Measurements from ENCODE around the gene MED13L. TPM values are rescaled to one million over a fixed set of nuclear protein-coding genes. Genes with fewer than 3 reads are reported as not detected.

MED13L gene
- total and polyA plus RNA-seq, 3 donors from 2014 or later: 56.4 to 173 (median 133) TPM

DNA sequence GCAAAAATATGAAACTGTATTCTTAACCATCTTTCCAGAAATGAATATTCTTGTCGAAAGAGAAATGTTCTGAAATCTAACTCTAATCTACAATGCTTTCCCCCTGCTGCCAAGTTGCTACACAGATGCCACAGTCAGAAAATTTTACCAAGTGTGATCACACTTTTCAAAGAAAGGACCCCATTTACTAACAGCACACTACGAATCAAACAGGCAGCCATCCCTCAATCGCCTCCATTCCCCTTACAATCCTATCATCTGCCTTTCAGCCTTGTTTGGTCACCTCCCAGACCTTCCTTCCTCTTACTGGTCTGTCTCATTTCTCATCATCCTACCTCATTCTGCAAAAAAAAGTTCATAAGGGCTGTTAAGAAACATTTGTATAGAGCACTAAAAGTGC, 190.1 kb downstream of the MED13L start:
- H3K27ac ChIP-seq: no peak overlapping the region
- 66 to 78% methylated on average over 3 of the region's 3 CpGs for WGBS, 2 donors
- no peaks in the 10 kb centered on the region for H3K36me3 ChIP-seq (ENCODE audit: low read depth, missing control alignments)
- TF ChIP-seq, protein P1, sequence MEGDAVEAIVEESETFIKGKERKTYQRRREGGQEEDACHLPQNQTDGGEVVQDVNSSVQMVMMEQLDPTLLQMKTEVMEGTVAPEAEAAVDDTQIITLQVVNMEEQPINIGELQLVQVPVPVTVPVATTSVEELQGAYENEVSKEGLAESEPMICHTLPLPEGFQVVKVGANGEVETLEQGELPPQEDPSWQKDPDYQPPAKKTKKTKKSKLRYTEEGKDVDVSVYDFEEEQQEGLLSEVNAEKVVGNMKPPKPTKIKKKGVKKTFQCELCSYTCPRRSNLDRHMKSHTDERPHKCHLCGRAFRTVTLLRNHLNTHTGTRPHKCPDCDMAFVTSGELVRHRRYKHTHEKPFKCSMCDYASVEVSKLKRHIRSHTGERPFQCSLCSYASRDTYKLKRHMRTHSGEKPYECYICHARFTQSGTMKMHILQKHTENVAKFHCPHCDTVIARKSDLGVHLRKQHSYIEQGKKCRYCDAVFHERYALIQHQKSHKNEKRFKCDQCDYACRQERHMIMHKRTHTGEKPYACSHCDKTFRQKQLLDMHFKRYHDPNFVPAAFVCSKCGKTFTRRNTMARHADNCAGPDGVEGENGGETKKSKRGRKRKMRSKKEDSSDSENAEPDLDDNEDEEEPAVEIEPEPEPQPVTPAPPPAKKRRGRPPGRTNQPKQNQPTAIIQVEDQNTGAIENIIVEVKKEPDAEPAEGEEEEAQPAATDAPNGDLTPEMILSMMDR (IDR thresholded peaks at IDR 0.05): no peak
- intact Hi-C loops (cut with DNase I; ENCODE audit: low total_unique reads): no loop called here
- DNase-seq: no peak
- no peaks in the 10 kb centered on the region for H3K4me1 ChIP-seq
- H3K27me3 ChIP-seq: no peaks in the 10 kb centered on the region
- no peaks in the 10 kb centered on the region for H3K9me3 ChIP-seq
- H3K4me3 ChIP-seq: no peak overlapping the region

DNA sequence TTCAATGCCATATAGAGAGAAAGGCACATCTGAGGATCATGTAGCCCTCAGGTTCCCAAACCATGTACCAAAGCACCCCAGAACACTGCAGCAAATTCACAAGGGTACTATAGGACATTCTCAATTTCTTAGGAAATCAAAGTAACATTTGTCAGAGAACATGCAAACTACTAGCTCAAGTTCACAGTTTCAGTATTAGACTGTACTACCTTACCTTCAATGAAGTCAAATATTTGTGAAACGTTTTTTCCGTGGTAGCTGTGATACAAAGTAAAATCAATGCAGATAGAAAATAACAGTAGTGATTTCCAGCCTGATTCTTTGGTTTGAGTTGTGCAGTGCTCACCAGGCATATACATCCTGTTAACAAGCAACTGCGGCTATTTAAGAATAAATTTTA, 197.1 kb downstream of the MED13L start:
- H3K27me3 ChIP-seq: no peaks in the 10 kb centered on the region
- no peak overlapping the region for H3K4me3 ChIP-seq
- no peak overlapping the region for H3K27ac ChIP-seq
- H3K9me3 ChIP-seq: no peaks in the 10 kb centered on the region
- WGBS, 2 donors: 62 to 64% methylated on average over 3 of the region's 3 CpGs
- no peaks in the 10 kb centered on the region for H3K36me3 ChIP-seq (ENCODE audit: low read depth, missing control alignments)
- TF ChIP-seq, protein P1 (IDR thresholded peaks at IDR 0.05): no peak
- no peak for TF ChIP-seq POLR2A (IDR thresholded peaks at IDR 0.05)
- intact Hi-C loops (cut with DNase I; ENCODE audit: low total_unique reads): no loop called here
- H3K4me1 ChIP-seq: no peaks in the 10 kb centered on the region
- DNase-seq: no peak

DNA sequence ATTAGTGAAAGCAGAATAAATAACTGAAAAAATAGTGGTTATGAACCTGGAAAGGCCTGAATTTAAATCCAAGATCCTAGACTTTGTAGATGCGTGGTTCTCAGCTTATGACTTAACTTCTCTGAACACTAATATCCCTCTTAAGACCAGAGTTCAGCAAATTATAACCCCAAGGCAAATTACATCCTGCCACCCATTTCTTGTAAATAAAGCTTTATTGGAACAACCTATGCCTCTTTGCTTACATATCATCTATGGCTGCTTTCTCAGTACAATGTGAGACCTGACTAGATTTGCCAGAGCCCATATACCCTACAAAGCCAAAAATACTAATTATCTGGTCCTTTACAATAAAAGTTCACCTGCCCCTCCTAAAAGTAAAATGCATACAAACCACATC, 199.1 kb downstream of the MED13L start:
- H3K27ac ChIP-seq: no peak overlapping the region
- TF ChIP-seq, protein P1 (IDR thresholded peaks at IDR 0.05): no peak
- TF ChIP-seq POLR2A (IDR thresholded peaks at IDR 0.05): no peak
- H3K9me3 ChIP-seq: no peaks in the 10 kb centered on the region
- H3K4me1 ChIP-seq: no peaks in the 10 kb centered on the region
- H3K36me3 ChIP-seq (ENCODE audit: low read depth, missing control alignments): no peaks in the 10 kb centered on the region
- intact Hi-C loops (cut with DNase I; ENCODE audit: low total_unique reads): no loop called here
- WGBS, 2 donors: 94 to 96% methylated on average over 1 of the region's 1 CpG
- no peak overlapping the region for H3K4me3 ChIP-seq
- no peaks in the 10 kb centered on the region for H3K27me3 ChIP-seq
- DNase-seq: no peak

DNA sequence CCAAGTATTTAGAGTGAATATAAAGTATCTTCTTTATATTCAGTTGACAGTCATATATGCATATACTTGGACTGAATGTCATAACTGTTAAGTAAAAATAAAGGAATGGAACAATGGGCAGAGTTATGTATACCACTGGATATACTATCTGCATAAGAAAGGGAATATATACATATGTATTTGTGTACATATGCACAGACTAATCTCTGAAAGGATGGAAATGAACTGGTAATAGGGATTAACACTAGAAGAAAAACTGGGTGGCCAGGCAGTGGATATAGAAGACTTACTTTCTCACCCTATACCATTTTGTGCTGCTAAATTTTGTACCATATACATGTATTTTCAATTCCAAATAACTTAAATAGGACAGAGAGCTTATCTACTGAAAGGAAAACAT, 200.1 kb downstream of the MED13L start:
- TF ChIP-seq POLR2A (IDR thresholded peaks at IDR 0.05): no peak
- TF ChIP-seq, protein P1 (IDR thresholded peaks at IDR 0.05): no peak
- Histone ChIP-seq H3K27ac (no peak overlapping the region), H3K9me3 (no peaks in the 10 kb centered on the region), H3K36me3 (ENCODE audit: low read depth, missing control alignments) (no peaks in the 10 kb centered on the region), H3K4me3 (no peak overlapping the region), H3K4me1 (no peaks in the 10 kb centered on the region), H3K27me3 (no peaks in the 10 kb centered on the region)
- DNase-seq: no peak
- intact Hi-C loops (cut with DNase I; ENCODE audit: low total_unique reads): no loop called here

DNA sequence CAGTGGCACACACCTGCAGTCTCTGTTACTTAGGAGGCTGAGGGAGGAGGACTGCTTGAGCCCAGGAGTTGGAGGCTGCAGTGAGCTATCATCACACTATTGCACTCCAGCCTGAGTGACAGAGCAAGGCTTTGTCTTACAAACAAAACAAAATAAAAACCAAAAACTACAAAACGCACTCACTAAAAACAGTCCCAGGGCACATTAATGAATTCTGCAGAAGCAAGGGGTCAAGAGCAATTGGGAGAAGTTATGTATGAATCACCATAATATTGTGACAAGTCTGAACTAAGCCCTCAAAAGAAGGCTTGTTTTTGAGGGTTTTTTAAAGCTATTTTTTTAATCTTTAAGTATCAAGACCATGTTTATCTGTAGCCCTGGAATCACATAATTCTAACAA, 201.1 kb downstream of the MED13L start:
- H3K27me3 ChIP-seq: no peaks in the 10 kb centered on the region
- no peak for DNase-seq
- no peaks in the 10 kb centered on the region for H3K9me3 ChIP-seq
- H3K4me1 ChIP-seq: no peaks in the 10 kb centered on the region
- TF ChIP-seq, protein P1 (IDR thresholded peaks at IDR 0.05): no peak
- TF ChIP-seq POLR2A (IDR thresholded peaks at IDR 0.05): no peak
- H3K4me3 ChIP-seq: no peak overlapping the region
- 86 to 88% methylated on average over 1 of the region's 1 CpG for WGBS, 2 donors
- no peak overlapping the region for H3K27ac ChIP-seq
- no peaks in the 10 kb centered on the region for H3K36me3 ChIP-seq (ENCODE audit: low read depth, missing control alignments)
- intact Hi-C loops (cut with DNase I; ENCODE audit: low total_unique reads): no loop called here

Data from testis (tissue), 3 donors.